Keratinocyte (primary cell): Measurements from ENCODE around the gene KCNK16. TPM values are rescaled to one million over a fixed set of nuclear protein-coding genes. Genes with fewer than 3 reads are reported as not detected.

Source experiments
- DNase-seq: peaks from one replicate; pipeline ENCODE4 v3.0.0-alpha.2; 2011; ENCODE audit warnings: low read depth, missing footprints, low spot score
- FAIRE-seq: peaks from 2 replicates; lab custom pipeline; 2011; peaks lifted over from hg19 to GRCh38; lab: Jason Lieb, UNC
- H2AFZ ChIP-seq: 2 replicates; pipeline ENCODE4 v1.6.0; 2012; ENCODE audit warnings: low read length, control low read depth, inconsistent platforms; ENCODE audit not compliant: control insufficient read depth
- H3K27ac ChIP-seq: 2 replicates; pipeline ENCODE4 v1.5.1; 2011; ENCODE audit warnings: low read length; ENCODE audit not compliant: control insufficient read depth, insufficient read depth
- H3K27me3 ChIP-seq: 3 replicates; pipeline ENCODE4 v1.6.0; 2011; ENCODE audit warnings: low read length; ENCODE audit not compliant: control insufficient read depth, insufficient read depth; ENCODE audit errors: extremely low read depth
- H3K36me3 ChIP-seq, 2 experiments: 2 replicates in 1 of 2; 3 replicates in 1 of 2; pipeline ENCODE4 v1.5.1; 2011; ENCODE audit warnings: low read length in 2 of 2, mild to moderate bottlenecking in 1 of 2; ENCODE audit not compliant: control insufficient read depth in 2 of 2, insufficient read depth in 2 of 2; ENCODE audit errors: extremely low read depth in 1 of 2
- H3K4me1 ChIP-seq: 3 replicates; pipeline ENCODE4 v1.5.1; 2011; ENCODE audit warnings: low read length; ENCODE audit not compliant: control insufficient read depth, insufficient read depth; ENCODE audit errors: extremely low read depth
- H3K4me2 ChIP-seq: 3 replicates; pipeline ENCODE4 v1.6.0; 2011; ENCODE audit warnings: low read depth, low read length; ENCODE audit not compliant: control insufficient read depth, insufficient read depth; ENCODE audit errors: extremely low read depth
- H3K4me3 ChIP-seq, 3 experiments: fragments of 200-600 bp in 1 of 3; sonication (generic) in 1 of 3; 2 replicates in 2 of 3; 3 replicates in 1 of 3; pipeline ENCODE4 v1.5.1; 2011 to 2016; ENCODE audit warnings: low read length in 3 of 3, mild to moderate bottlenecking in 3 of 3, control low read depth in 2 of 3, inconsistent platforms in 1 of 3, low read depth in 1 of 3, mixed read lengths in 1 of 3, mixed run types in 1 of 3, moderate library complexity in 1 of 3; ENCODE audit not compliant: control insufficient read depth in 2 of 3, insufficient read depth in 2 of 3; ENCODE audit errors: extremely low read depth in 1 of 3
- H3K79me2 ChIP-seq: 2 replicates; pipeline ENCODE4 v1.6.0; 2012; ENCODE audit warnings: low read length; ENCODE audit not compliant: control insufficient read depth, insufficient read depth
- H3K9ac ChIP-seq: 3 replicates; pipeline ENCODE4 v1.6.0; 2011; ENCODE audit warnings: low read length; ENCODE audit not compliant: control insufficient read depth, insufficient read depth; ENCODE audit errors: extremely low read depth
- H3K9me1 ChIP-seq: 3 replicates; pipeline ENCODE4 v1.6.0; 2011; ENCODE audit warnings: low read length; ENCODE audit not compliant: control insufficient read depth, insufficient read depth; ENCODE audit errors: extremely low read depth
- H3K9me3 ChIP-seq: 2 replicates; pipeline ENCODE4 v1.5.1; 2012; ENCODE audit warnings: low read depth, low read length; ENCODE audit not compliant: control insufficient read depth
- H4K20me1 ChIP-seq: 3 replicates; pipeline ENCODE4 v1.6.0; 2011; ENCODE audit warnings: low read length; ENCODE audit not compliant: control insufficient read depth, insufficient read depth; ENCODE audit errors: extremely low read depth
- CTCF ChIP-seq, 3 experiments: IDR thresholded peaks in 1 of 3; conservative IDR thresholded peaks in 1 of 3; optimal IDR thresholded peaks in 1 of 3; 2 replicates in 2 of 3; 3 replicates in 1 of 3; pipeline versions ENCODE3 to v1.5.1; 2011; ENCODE audit warnings: low read length in 3 of 3, mild to moderate bottlenecking in 3 of 3, moderate library complexity in 2 of 3, control low read depth in 1 of 3, inconsistent platforms in 1 of 3; ENCODE audit not compliant: insufficient read depth in 2 of 3; ENCODE audit errors: extremely low read depth in 1 of 3
- EZH2 ChIP-seq: IDR thresholded peaks from one replicate; pipeline ENCODE4 v1.6.1; 2012; ENCODE audit warnings: inconsistent platforms, mild to moderate bottlenecking, low read length, moderate library complexity
- dilution Hi-C: fragments of 300-500 bp; cut with MboI; formaldehyde crosslinking; loops from one replicate; pipeline ENCODE4 v1.7.0; 2020; ENCODE audit warnings: low sequenced_read_pairs; ENCODE audit not compliant: extremely low pct_ligation_motif_present
- polyA plus RNA-seq, 5 experiments: library from polyadenylated mRNA; depleted of rRNA in 3 of 5; stranded (reverse) in 3 of 5; stranded (forward) in 1 of 5; unstranded in 1 of 5; fragments of >200 nt; gene quantifications; 1 replicate in 1 of 5; 2 replicates in 3 of 5; 3 replicates in 1 of 5; pipeline versions ENCODE4 v1.2.1 to v1.2.3, GENCODE V29; 2011 to 2012; ENCODE audit warnings: missing spikeins in 2 of 5, low read depth in 1 of 5, low replicate concordance in 1 of 5

KCNK16 gene
- polyA plus RNA-seq, 1 donor (not counting 4 experiments of a cell fraction or from before 2014, with no cell fraction given), result not detected

- DNase-seq (no peak), FAIRE-seq (no peak)
- Histone ChIP-seq H3K4me3 (no peak overlapping the region), H3K9me1 (no peaks in the 10 kb centered on the region), H4K20me1 (no peaks in the 10 kb centered on the region), H3K27ac (no peak overlapping the region), H3K4me1 (no peaks in the 10 kb centered on the region), H3K9me3 (no peaks in the 10 kb centered on the region), H3K36me3 (no peaks in the 10 kb centered on the region), H2AFZ (no peak overlapping the region), H3K27me3 (peaks cover 6% of the 10 kb centered on the region), H3K79me2 (no peaks in the 10 kb centered on the region), H3K4me2 (no peak overlapping the region), H3K9ac (no peak overlapping the region)
- TF ChIP-seq EZH2 (no peak), CTCF (optimal IDR thresholded peaks at IDR 0.05 in 1 of 3, IDR thresholded peaks at IDR 0.05 in 1 of 3, conservative IDR thresholded peaks at IDR 0.05 in 1 of 3; ENCODE audit: extremely low read depth in 1 of 3, insufficient read depth in 2 of 3, low read length in 3 of 3) (no peak)
- dilution Hi-C loops, result no loop called here
Measured at GRCh38 chr6:39269961-39270360, 52.5 kb downstream of the KCNK16 start.

- Histone ChIP-seq H3K4me3 (no peak overlapping the region), H3K27ac (no peak overlapping the region), H3K79me2 (no peaks in the 10 kb centered on the region), H4K20me1 (no peaks in the 10 kb centered on the region), H3K27me3 (peaks cover 6% of the 10 kb centered on the region), H3K9ac (no peak overlapping the region), H2AFZ (no peak overlapping the region), H3K9me1 (no peaks in the 10 kb centered on the region), H3K9me3 (no peaks in the 10 kb centered on the region), H3K4me1 (no peaks in the 10 kb centered on the region), H3K4me2 (no peak overlapping the region), H3K36me3 (no peaks in the 10 kb centered on the region)
- dilution Hi-C loops, result no loop called here
- no peak for FAIRE-seq
- TF ChIP-seq CTCF (optimal IDR thresholded peaks at IDR 0.05 in 1 of 3, IDR thresholded peaks at IDR 0.05 in 1 of 3, conservative IDR thresholded peaks at IDR 0.05 in 1 of 3; ENCODE audit: extremely low read depth in 1 of 3, insufficient read depth in 2 of 3, low read length in 3 of 3), result no peak
- no peak for TF ChIP-seq EZH2
- no peak for DNase-seq
Measured at GRCh38 chr6:39268721-39269120, 53.8 kb downstream of the KCNK16 start.
